Kidney epithelial cell (primary cell): ENCODE data around the gene CXCL12. TPM values are rescaled to one million over a fixed set of nuclear protein-coding genes. Genes with fewer than 3 reads are reported as not detected.

ENCODE experiments used
- DNase-seq: peaks from one replicate; pipeline ENCODE4 v3.0.0-alpha.2; 2010; ENCODE audit warnings: low read depth
- H3K27me3 ChIP-seq: 2 replicates; pipeline ENCODE4 v1.6.0; 2011; ENCODE audit warnings: low read length; ENCODE audit not compliant: control insufficient read depth, insufficient read depth
- H3K36me3 ChIP-seq: 2 replicates; pipeline ENCODE4 v1.5.1; 2011; ENCODE audit warnings: low read length; ENCODE audit not compliant: control insufficient read depth, insufficient read depth
- H3K4me3 ChIP-seq: 2 replicates; pipeline ENCODE4 v1.5.1; 2011; ENCODE audit warnings: low read depth, mild to moderate bottlenecking, control low read depth, low read length
- CTCF ChIP-seq: IDR thresholded peaks from 2 replicates; pipeline ENCODE4 v1.5.1; 2011; ENCODE audit warnings: mild to moderate bottlenecking, moderate library complexity, low read length, control low read depth, inconsistent platforms; ENCODE audit not compliant: insufficient read depth, poor library complexity, severe bottlenecking
- total RNA-seq: library from RNA; depleted of rRNA; stranded (reverse); fragments of >200 nt; gene quantifications from 2 replicates; pipeline ENCODE4 v1.2.3, GENCODE V29; 2015

CXCL12 gene
- total RNA-seq, 1 donor from 2014 or later: 13.5 TPM

GRCh38 chr10:44398271-44398670 is 13.4 kb upstream of the CXCL12 start:
- DNase-seq: no peak
- no peak for TF ChIP-seq CTCF
- Histone ChIP-seq H3K4me3 (no peak overlapping the region), H3K27me3 (peaks cover 14% of the 10 kb centered on the region), H3K36me3 (no peaks in the 10 kb centered on the region)

GRCh38 chr10:44397476-44398225 is 12.8 kb upstream of the CXCL12 start:
- DNase-seq: no peak
- H3K36me3 ChIP-seq: no peaks in the 10 kb centered on the region
- no peak for TF ChIP-seq CTCF
- H3K27me3 ChIP-seq: peaks cover 16% of the 10 kb centered on the region
- H3K4me3 ChIP-seq: no peak overlapping the region

- DNase-seq: no peak
- Histone ChIP-seq H3K36me3 (no peaks in the 10 kb centered on the region), H3K27me3 (peaks cover 16% of the 10 kb centered on the region), H3K4me3 (no peak overlapping the region)
- TF ChIP-seq CTCF: no peak
These were observed 11.8 kb upstream of the CXCL12 start for GRCh38 chr10:44396671-44397191.

GRCh38 chr10:44395902-44396670 is 11.2 kb upstream of the CXCL12 start:
- no peaks in the 10 kb centered on the region for H3K36me3 ChIP-seq
- DNase-seq: no peak
- no peak for TF ChIP-seq CTCF
- no peak overlapping the region for H3K4me3 ChIP-seq
- H3K27me3 ChIP-seq: peaks cover 16% of the 10 kb centered on the region

- TF ChIP-seq CTCF: no peak
- H3K27me3 ChIP-seq: peaks cover 16% of the 10 kb centered on the region
- no peak for DNase-seq
- H3K36me3 ChIP-seq: no peaks in the 10 kb centered on the region
- no peak overlapping the region for H3K4me3 ChIP-seq
These were observed 10.5 kb upstream of the CXCL12 start for GRCh38 chr10:44395396-44395795.
